ENCODE measurements around the gene ATP2B2.
A peak's percentile ranks its signal among the peaks of the same experiment; 100 is the strongest.

The ATP2B2 gene

DNA sequence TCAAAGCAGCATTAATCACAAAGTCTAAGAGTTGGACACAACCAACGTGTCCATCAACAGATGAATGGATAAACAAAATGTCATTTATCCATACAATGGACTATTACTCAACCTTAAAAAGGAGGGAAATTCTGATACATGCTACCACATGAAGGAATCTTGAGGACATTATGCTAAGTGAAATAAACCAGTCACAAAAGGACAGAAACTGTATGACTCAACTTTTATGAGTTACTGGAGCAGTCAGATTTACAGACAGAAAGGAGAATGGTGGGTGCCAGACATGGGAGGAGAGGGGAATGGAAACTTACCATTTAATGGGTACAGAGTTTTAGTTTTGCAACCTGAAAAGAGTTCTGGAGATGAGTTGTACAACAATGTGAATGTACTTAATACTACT is 141.5 kb downstream of the ATP2B2 start:
- H3K36me3 ChIP-seq: peaks cover 0 to 18% (median 0%) of the 10 kb centered on the region in 11 experiments; a peak in 4 of 22 replicates
- peaks cover 0 to 12% (median 8%) of the 10 kb centered on the region in 11 experiments; a peak in 15 of 22 replicates for H3K9me3 ChIP-seq (replicated peaks in 1 of 11)
- H3K4me1 ChIP-seq: peaks cover 41 to 82% (median 76%) of the 10 kb centered on the region in 10 experiments
- no peak overlapping the region for H3K27ac ChIP-seq
- H3K9ac ChIP-seq: no peak overlapping the region
- no peak overlapping the region for H3K4me3 ChIP-seq
- no peaks in the 10 kb centered on the region for H3K27me3 ChIP-seq
- H3K4me2 ChIP-seq: no peak overlapping the region
- H4K20me1 ChIP-seq: peaks cover 0 to 14% (median 0%) of the 10 kb centered on the region in 11 experiments; a peak in 1 of 22 replicates
- TF ChIP-seq Cebpa-rat (IDR thresholded peaks at IDR 0.05): no peak

DNA sequence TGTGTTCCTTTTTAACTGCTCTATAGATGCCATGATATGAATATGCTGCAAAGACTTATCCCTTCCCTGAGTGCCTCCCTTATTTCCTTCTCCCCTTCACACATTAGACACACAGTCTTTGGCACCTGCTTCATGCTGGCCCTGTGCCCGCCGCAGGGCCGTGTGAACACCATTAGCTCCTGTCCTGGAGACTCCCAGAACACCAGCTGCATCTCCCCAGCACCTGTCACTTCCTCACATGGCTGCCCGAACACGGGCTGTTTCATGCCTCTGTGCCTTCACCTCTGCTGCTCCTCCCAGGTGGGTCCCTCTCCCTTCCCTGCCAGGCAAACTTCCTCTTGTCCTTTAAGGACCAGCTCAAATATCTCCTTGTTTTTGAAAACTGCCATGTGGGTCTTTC is 144.0 kb downstream of the ATP2B2 start:
- peaks cover 0 to 12% (median 8%) of the 10 kb centered on the region in 11 experiments; a peak in 15 of 22 replicates for H3K9me3 ChIP-seq (replicated peaks in 1 of 11)
- peaks cover 45 to 82% (median 76%) of the 10 kb centered on the region in 10 experiments for H3K4me1 ChIP-seq
- no peak overlapping the region for H3K4me3 ChIP-seq
- peak overlapping the region in 8 of 11 experiments; percentile 13 to 66 (median 52); a peak in 15 of 22 replicates for H3K4me2 ChIP-seq
- H3K36me3 ChIP-seq: peaks cover 0 to 18% (median 0%) of the 10 kb centered on the region in 11 experiments; a peak in 3 of 22 replicates
- no peak overlapping the region for H3K9ac ChIP-seq
- no peaks in the 10 kb centered on the region for H3K27me3 ChIP-seq
- peaks cover 0 to 6% (median 0%) of the 10 kb centered on the region in 11 experiments; a peak in 1 of 22 replicates for H4K20me1 ChIP-seq
- no peak overlapping the region for H3K27ac ChIP-seq
- TF ChIP-seq Cebpa-rat (IDR thresholded peaks at IDR 0.05): no peak

DNA sequence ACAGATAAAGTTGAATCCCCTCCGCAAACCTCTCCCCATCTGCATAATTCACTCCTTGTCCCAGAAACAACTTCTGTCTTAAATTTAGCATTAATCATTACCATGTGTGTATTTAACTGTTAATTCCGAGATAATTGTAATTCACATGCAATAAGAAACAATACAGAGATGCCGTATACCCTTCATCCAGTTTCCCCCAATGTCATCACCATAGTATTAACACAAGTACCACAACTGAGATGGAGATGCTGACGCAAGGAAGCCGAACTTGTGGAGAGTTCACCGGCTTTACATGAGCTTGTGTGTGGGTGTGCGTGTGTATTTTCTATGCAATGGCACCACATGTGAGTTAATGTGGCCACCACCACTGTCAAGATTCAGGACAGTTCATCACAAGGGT is 144.9 kb downstream of the ATP2B2 start:
- H3K9ac ChIP-seq: no peak overlapping the region
- no peaks in the 10 kb centered on the region for H3K27me3 ChIP-seq
- H4K20me1 ChIP-seq: no peaks in the 10 kb centered on the region
- H3K9me3 ChIP-seq (replicated peaks in 1 of 11): peaks cover 0 to 12% (median 8%) of the 10 kb centered on the region in 11 experiments; a peak in 15 of 22 replicates
- no peak overlapping the region for H3K27ac ChIP-seq
- peaks cover 42 to 82% (median 74%) of the 10 kb centered on the region in 10 experiments for H3K4me1 ChIP-seq
- no peak overlapping the region for H3K4me3 ChIP-seq
- peak overlapping the region in 7 of 11 experiments; percentile 13 to 94 (median 53); a peak in 12 of 22 replicates for H3K4me2 ChIP-seq
- H3K36me3 ChIP-seq: peaks cover 0 to 18% (median 0%) of the 10 kb centered on the region in 11 experiments; a peak in 3 of 22 replicates
- no peak for TF ChIP-seq Cebpa-rat (IDR thresholded peaks at IDR 0.05)

DNA sequence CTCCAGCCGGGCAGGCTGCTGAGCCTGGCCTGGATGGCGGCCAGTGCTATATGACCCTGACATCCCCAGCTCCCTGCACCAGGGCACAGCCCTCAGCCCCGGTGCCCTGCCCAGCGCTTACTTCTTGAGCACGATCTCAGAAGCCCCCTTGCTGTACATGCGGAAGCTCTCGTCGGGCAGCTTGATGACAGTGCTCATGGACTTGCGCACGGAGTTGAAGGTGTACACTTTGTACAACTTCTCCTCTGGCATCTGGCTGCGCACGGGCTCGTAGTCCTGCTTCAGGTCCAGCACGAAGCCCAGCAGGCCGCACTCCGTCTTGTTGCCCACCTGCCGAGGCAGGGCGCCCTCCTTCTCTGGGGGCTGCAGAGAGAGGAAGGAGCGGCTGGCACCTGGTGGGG is 145.6 kb downstream of the ATP2B2 start:
- H3K4me3 ChIP-seq: no peak overlapping the region
- H3K4me2 ChIP-seq: peak overlapping the region; percentile 79 to 96 (median 92)
- peak overlapping the region in 5 of 11 experiments; percentile 31 to 68 (median 55); a peak in 6 of 22 replicates for H3K9ac ChIP-seq
- peaks cover 0 to 12% (median 8%) of the 10 kb centered on the region in 11 experiments; a peak in 15 of 22 replicates for H3K9me3 ChIP-seq (replicated peaks in 1 of 11)
- TF ChIP-seq Cebpa-rat (IDR thresholded peaks at IDR 0.05): no peak
- H4K20me1 ChIP-seq: no peaks in the 10 kb centered on the region
- peaks cover 0 to 18% (median 0%) of the 10 kb centered on the region in 11 experiments; a peak in 3 of 22 replicates for H3K36me3 ChIP-seq
- peak overlapping the region in 9 of 11 experiments; percentile 1 to 86 (median 71); a peak in 13 of 22 replicates for H3K27ac ChIP-seq
- H3K4me1 ChIP-seq: peaks cover 50 to 82% (median 74%) of the 10 kb centered on the region in 10 experiments
- H3K27me3 ChIP-seq: no peaks in the 10 kb centered on the region

DNA sequence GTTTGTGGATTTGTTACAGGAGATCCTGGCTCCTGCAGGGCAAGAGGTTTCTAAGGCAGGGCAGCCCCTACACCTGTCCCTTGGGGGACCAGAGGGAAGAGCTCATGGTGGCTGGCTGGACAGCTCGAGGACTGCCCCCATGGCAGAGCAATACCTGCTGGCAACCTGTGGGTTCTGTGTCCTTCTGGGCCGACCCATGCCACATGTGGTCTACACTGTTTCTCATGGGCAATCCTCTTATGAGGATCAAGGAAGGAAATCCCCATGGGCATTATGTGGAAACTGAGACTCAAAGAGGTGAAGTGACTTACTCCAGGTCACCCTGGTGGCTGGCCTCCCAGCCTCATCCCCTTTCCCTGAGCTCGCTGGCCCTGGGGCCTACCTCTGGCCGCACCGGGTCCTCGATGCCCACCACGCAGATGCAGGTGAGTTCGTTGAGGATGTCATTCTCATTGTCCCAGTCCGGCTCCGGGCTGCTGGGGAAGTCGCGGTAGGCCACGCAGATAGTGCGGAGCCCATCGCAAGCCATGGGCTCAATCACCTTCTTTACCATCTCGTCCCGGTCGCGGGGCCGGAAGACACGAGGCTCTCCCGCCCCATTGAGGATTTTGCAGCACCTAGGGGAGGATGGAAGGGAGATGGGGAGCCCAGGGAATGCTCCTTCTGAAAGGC is 146.9 kb downstream of the ATP2B2 start:
- peaks cover 63 to 90% (median 85%) of the 10 kb centered on the region in 10 experiments for H3K4me1 ChIP-seq

DNA sequence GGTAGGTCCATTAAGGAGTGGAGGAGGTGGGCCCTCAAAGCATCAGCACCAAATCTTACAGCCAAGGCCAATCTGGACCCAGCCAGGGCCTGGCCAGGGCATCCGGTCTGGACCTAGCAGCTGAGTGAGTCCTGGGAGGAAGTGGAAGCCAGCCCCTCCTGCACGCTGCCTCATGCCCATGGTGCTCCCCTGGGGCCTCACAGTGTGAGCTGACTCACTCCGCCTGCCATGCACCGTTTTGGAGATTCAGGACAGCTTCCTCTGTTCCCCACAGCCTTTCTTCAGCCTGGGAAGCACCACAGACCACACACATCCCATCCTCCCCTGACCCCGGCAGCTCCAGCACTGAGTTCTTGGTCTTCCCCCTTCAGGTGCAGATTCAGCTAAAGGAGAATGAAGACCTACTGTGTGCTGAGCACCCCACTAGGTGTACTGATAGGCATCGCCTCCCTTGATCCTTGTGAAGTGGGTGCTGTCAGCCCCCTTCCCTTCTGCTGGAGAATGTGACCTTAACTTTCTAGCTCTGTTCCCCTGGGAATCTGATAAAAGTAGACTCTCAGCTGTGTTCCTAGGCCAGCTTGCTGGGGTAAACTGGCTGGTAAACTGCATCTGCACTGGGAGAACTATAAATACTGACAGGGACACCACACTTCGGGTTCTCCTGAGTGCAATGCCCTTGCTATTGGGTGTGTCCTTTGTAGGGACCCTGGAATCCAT is 147.6 kb downstream of the ATP2B2 start:
- Histone ChIP-seq H3K36me3 (peaks cover 0 to 6% (median 0%) of the 10 kb centered on the region in 11 experiments; a peak in 1 of 22 replicates), H3K9ac (peak overlapping the region in 9 of 11 experiments; percentile 2 to 68 (median 55); a peak in 17 of 22 replicates), H3K4me1 (peaks cover 69 to 97% (median 91%) of the 10 kb centered on the region in 10 experiments), H3K9me3 (replicated peaks in 1 of 11) (no peaks in the 10 kb centered on the region), H3K4me2 (peak overlapping the region; percentile 79 to 96 (median 92)), H3K27ac (peak overlapping the region in 10 of 11 experiments; percentile 40 to 86 (median 70); a peak in 21 of 22 replicates), H3K4me3 (peak overlapping the region in 5 of 10 experiments; percentile 5 to 23 (median 19); a peak in 5 of 20 replicates), H3K27me3 (no peaks in the 10 kb centered on the region), H4K20me1 (no peaks in the 10 kb centered on the region)
- no peak for TF ChIP-seq Cebpa-rat (IDR thresholded peaks at IDR 0.05)

More for the DNA sequence above, 146.9 kb downstream of the ATP2B2 start:
- H3K4me3 ChIP-seq: peak overlapping the region in 5 of 10 experiments; percentile 3 to 23 (median 5); a peak in 3 of 20 replicates
- no peak for TF ChIP-seq Cebpa-rat (IDR thresholded peaks at IDR 0.05)
- H4K20me1 ChIP-seq: no peaks in the 10 kb centered on the region
- H3K9ac ChIP-seq: peak overlapping the region in 9 of 11 experiments; percentile 2 to 68 (median 55); a peak in 16 of 22 replicates
- H3K27ac ChIP-seq: peak overlapping the region in 10 of 11 experiments; percentile 40 to 86 (median 70); a peak in 18 of 22 replicates
- peak overlapping the region; percentile 79 to 96 (median 92) for H3K4me2 ChIP-seq
- peaks cover 0 to 12% (median 0%) of the 10 kb centered on the region in 11 experiments; a peak in 2 of 22 replicates for H3K36me3 ChIP-seq
- H3K9me3 ChIP-seq (replicated peaks in 1 of 11): peaks cover 0 to 6% (median 5%) of the 10 kb centered on the region in 11 experiments; a peak in 15 of 22 replicates
- H3K27me3 ChIP-seq: no peaks in the 10 kb centered on the region

DNA sequence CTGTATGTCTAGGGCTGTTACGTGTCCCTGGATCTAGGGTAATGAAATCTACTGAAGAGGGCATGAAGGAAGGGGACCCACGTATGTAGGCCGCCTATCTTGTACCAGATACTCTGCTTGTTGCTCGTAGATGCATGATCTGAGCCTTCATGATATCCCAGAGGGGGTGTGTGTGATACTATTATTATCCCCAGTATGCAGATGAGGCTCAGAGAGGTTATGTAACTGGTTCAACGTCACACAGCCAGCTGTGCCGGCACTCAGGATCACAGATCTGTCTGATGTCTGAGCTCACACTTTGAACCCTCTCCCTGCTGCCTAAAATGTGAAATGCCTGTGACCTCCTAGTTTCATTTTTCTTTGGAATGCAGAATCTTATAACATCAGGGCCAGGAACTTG is 148.3 kb downstream of the ATP2B2 start:
- Histone ChIP-seq H3K27me3 (no peaks in the 10 kb centered on the region), H3K36me3 (peaks cover 0 to 6% (median 0%) of the 10 kb centered on the region in 11 experiments; a peak in 1 of 22 replicates), H3K9me3 (replicated peaks in 1 of 11) (no peaks in the 10 kb centered on the region), H3K27ac (peak overlapping the region in 10 of 11 experiments; percentile 40 to 86 (median 70); a peak in 20 of 22 replicates), H3K9ac (peak overlapping the region in 9 of 11 experiments; percentile 2 to 68 (median 55); a peak in 16 of 22 replicates), H3K4me1 (peaks cover 76 to 100% (median 96%) of the 10 kb centered on the region in 10 experiments), H4K20me1 (no peaks in the 10 kb centered on the region), H3K4me3 (peak overlapping the region in 3 of 10 experiments; percentile 14 to 19 (median 15); a peak in 4 of 20 replicates), H3K4me2 (peak overlapping the region; percentile 79 to 96 (median 92))
- no peak for TF ChIP-seq Cebpa-rat (IDR thresholded peaks at IDR 0.05)

DNA sequence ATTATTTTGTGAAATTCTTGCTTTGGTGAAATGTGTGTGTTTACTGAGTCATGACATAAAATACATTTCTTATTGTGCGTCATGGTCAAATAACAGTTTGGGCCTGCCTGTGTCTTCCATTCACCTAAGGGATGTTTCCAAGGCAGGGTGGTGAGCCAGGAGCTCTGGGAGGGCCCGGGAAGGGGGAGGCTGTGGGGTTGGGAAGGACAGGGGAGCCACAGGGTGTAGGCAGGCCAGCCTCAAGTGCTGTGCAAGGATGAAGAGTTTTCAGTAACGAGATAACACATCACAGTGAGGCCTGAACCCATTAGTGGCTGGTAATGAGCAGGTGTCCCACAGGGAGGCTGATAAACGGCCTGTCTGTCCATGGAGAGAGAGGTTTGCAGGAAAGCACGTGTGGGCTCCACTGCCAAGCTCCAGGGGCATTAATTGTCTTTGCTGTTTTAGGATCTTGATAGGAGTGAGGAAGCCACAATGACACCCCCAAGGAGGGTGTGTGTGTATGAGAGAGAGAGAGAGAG is 148.9 kb downstream of the ATP2B2 start:
- H3K4me3 ChIP-seq: peak overlapping the region in 3 of 10 experiments; percentile 8 to 19 (median 14); a peak in 2 of 20 replicates
- no peaks in the 10 kb centered on the region for H4K20me1 ChIP-seq
- H3K27me3 ChIP-seq: no peaks in the 10 kb centered on the region
- peak overlapping the region in 8 of 11 experiments; percentile 8 to 68 (median 56); a peak in 15 of 22 replicates for H3K9ac ChIP-seq
- TF ChIP-seq Cebpa-rat (IDR thresholded peaks at IDR 0.05): no peak
- H3K4me2 ChIP-seq: peak overlapping the region; percentile 79 to 96 (median 92)
- no peaks in the 10 kb centered on the region for H3K9me3 ChIP-seq (replicated peaks in 1 of 11)
- peaks cover 0 to 6% (median 0%) of the 10 kb centered on the region in 11 experiments; a peak in 1 of 22 replicates for H3K36me3 ChIP-seq
- H3K4me1 ChIP-seq: peaks cover 81 to 100% (median 97%) of the 10 kb centered on the region in 10 experiments
- H3K27ac ChIP-seq: peak overlapping the region in 9 of 11 experiments; percentile 58 to 86 (median 71); a peak in 16 of 22 replicates

Data from BLaER1 treated with 17β-estradiol and CSF1 and Interleukin-3, amounts not matched to agents 10 nM and 100 nM (cell line).